Activated B cell treated with CpG ODN at 0.5 μM for 24 hours (primary cell): ENCODE results near the gene DNM2. TPM values are rescaled to one million over a fixed set of nuclear protein-coding genes. Genes with fewer than 3 reads are reported as not detected.

Source experiments
- ATAC-seq: fragments of 200-7000 bp; cut with Tn5 transposase; one replicate; pipeline ENCODE4 v1.10.0; 2021; ENCODE audit warnings: low read depth, mild to moderate bottlenecking, moderate library complexity
- CTCF ChIA-PET: fragments of 350-600 bp; sonication (Branson Sonifier 250); formaldehyde crosslinking; loops from one replicate; lab custom pipeline; 2021; ENCODE audit warnings: antibody characterized with exemption; lab: Charles Lee
- POLR2A ChIA-PET: fragments of 350-600 bp; sonication (Branson Sonifier 250); formaldehyde crosslinking; loops from one replicate; lab custom pipeline; 2021; ENCODE audit warnings: antibody characterized with exemption; lab: Charles Lee
- DNase-seq: peaks from one replicate; pipeline ENCODE4 v3.0.0; 2022
- H3K27ac Mint-ChIP-seq: one replicate; pipeline ENCODE4 v1.8.0; 2020; ENCODE audit warnings: mixed read lengths
- H3K27me3 Mint-ChIP-seq: one replicate; pipeline ENCODE4 v1.8.0; 2021; ENCODE audit warnings: mixed read lengths
- H3K36me3 Mint-ChIP-seq: one replicate; pipeline ENCODE4 v1.8.0; 2021; ENCODE audit warnings: low read depth, mixed read lengths
- H3K4me1 Mint-ChIP-seq: one replicate; pipeline ENCODE4 v1.8.0; 2021; ENCODE audit warnings: mixed read lengths
- H3K4me3 Mint-ChIP-seq: one replicate; pipeline ENCODE4 v1.8.0; 2020; ENCODE audit warnings: mild to moderate bottlenecking, mixed read lengths
- H3K9me3 Mint-ChIP-seq: one replicate; pipeline ENCODE4 v1.8.0; 2020; ENCODE audit warnings: mixed read lengths
- intact Hi-C: fragments of 100-400 bp; cut with micrococcal nuclease; formaldehyde crosslinking; loops from one replicate; pipeline ENCODE4 v1.15.1; 2024
- total RNA-seq: library from RNA; stranded (reverse); gene quantifications from 2 replicates; pipeline ENCODE4 v1.2.3, GENCODE V29; 2022
- TF ChIP-seq, protein P1 (sequence below): fragments of 200-600 bp; IDR thresholded peaks from one replicate; pipeline ENCODE4 v1.8.0; 2022; ENCODE audit warnings: antibody characterized with exemption, mild to moderate bottlenecking

The DNM2 gene
- total RNA-seq, 1 donor from 2014 or later, result 257 TPM

DNA sequence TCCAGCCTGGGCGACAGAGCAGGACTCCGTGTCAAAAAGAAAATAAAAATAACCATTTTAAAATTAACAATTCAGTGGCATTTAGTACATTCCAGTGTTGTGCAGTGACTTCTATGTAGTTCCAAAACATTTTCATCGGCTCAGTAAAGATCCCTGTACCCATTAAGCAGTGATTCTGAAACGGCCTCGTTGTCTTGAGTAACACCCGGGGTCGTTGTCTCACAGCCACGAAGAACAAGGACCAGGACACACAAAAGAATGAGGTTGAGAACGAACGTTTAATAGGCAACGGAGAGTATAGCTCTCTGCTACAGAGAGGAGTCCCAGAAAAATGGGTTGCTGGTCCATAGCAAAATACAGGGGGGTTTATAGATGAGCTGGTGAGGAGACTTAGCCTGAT lies 120.5 kb downstream of the DNM2 start:
- Mint-ChIP-seq H3K4me1 (peaks cover 18% of the 10 kb centered on the region), H3K36me3 (peaks cover 15% of the 10 kb centered on the region), H3K27me3 (no peaks in the 10 kb centered on the region), H3K4me3 (no peak overlapping the region), H3K27ac (no peak overlapping the region), H3K9me3 (peaks cover 11% of the 10 kb centered on the region)
- intact Hi-C loops, result no loop called here
- TF ChIP-seq, protein P1, sequence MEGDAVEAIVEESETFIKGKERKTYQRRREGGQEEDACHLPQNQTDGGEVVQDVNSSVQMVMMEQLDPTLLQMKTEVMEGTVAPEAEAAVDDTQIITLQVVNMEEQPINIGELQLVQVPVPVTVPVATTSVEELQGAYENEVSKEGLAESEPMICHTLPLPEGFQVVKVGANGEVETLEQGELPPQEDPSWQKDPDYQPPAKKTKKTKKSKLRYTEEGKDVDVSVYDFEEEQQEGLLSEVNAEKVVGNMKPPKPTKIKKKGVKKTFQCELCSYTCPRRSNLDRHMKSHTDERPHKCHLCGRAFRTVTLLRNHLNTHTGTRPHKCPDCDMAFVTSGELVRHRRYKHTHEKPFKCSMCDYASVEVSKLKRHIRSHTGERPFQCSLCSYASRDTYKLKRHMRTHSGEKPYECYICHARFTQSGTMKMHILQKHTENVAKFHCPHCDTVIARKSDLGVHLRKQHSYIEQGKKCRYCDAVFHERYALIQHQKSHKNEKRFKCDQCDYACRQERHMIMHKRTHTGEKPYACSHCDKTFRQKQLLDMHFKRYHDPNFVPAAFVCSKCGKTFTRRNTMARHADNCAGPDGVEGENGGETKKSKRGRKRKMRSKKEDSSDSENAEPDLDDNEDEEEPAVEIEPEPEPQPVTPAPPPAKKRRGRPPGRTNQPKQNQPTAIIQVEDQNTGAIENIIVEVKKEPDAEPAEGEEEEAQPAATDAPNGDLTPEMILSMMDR, result no peak
- ChIA-PET POLR2A (no interaction called here), CTCF (no interaction called here)
- DNase-seq (no peak), ATAC-seq (no peak)

DNA sequence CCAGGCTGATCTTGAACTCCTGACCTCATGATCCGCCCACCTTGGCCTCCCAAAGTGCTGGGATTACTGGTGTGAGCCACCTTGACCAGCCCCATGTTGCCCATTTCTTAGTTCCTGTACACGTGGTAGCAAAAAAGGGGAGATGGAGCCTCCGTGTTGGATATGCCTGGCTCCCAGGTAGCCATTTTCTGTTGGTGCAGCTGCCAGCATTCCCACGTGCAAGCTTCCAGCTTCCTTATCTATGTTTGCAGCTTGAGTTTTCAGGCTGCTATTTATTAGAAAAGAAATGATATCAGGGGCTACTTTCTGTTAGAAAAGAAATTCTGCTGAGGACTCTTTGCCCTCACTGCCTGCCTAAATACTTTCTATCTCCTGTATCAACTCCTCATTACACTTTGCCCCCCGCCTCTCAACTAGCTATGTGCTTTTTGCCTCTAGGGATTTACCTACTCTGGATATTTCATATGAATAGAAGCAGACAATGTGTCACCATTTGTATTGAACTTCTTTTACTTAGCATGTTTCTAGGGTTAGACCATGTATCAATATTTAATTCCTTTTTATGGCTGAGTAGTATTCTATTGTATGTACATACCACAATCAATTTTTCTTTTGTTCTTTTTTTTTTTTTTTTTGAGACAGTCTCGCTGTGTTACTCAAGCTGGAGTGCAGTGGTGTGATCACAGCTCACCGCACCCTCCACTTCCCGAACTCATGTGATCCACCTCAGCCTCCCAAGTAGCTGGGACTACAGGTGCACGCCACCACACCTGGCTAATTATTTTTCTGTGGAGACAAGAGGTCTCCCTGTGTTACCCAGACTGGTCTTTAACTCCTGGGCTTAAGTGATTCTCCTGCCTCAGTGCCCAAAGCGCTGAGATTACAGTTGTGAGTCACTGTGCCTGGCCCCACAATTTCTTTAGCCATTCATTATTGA lies 121.5 kb downstream of the DNM2 start:
- H3K4me3 Mint-ChIP-seq, result no peak overlapping the region
- intact Hi-C loops, result no loop called here
- DNase-seq (no peak), ATAC-seq (no peak)
- peaks cover 12% of the 10 kb centered on the region for H3K36me3 Mint-ChIP-seq
- CTCF ChIA-PET, result interaction anchor here (1.3 kb wide), 1 partner anchor 25 kb away, joined by 5 read pairs; no protein-coding TSS in a partner anchor
- peaks cover 18% of the 10 kb centered on the region for H3K4me1 Mint-ChIP-seq
- H3K9me3 Mint-ChIP-seq, result peaks cover 11% of the 10 kb centered on the region
- H3K27me3 Mint-ChIP-seq, result no peaks in the 10 kb centered on the region
- no peak overlapping the region for H3K27ac Mint-ChIP-seq
- TF ChIP-seq, protein P1, result no peak
- POLR2A ChIA-PET, result interaction anchor here (0.6 to 1.2 kb wide), 5 partner anchors 16 to 207 kb away, joined by 3 to 16 read pairs (median 4); no protein-coding TSS in a partner anchor

DNA sequence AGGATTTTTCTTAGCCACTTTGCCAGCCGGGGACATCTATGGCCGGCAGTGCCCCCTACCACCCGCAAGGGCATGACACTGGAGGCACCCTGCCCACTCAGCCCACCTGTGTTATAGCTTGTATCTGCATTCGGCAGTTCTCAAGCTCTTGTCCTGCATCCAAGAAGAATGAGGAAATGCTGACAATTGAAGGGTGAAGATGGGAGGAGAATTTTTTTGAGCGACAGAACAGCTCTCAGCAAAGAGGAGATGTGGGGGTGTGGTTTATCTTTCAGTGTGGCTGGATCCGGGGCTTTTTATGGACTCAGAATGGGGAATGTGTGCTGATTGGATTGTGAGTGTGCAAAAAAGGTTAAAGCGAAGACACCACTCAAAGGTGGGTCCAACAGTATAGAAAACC lies 124.9 kb downstream of the DNM2 start:
- POLR2A ChIA-PET, result interaction anchor here (0.6 to 0.7 kb wide), 2 partner anchors 21 to 529 kb away, joined by 3 read pairs; no protein-coding TSS in a partner anchor
- intact Hi-C loops, result no loop called here
- Mint-ChIP-seq H3K36me3 (peaks cover 3% of the 10 kb centered on the region), H3K27me3 (peaks cover 3% of the 10 kb centered on the region), H3K27ac (no peak overlapping the region), H3K4me1 (no peaks in the 10 kb centered on the region), H3K9me3 (peaks cover 9% of the 10 kb centered on the region), H3K4me3 (no peak overlapping the region)
- CTCF ChIA-PET, result no interaction called here
- ATAC-seq, result no peak
- DNase-seq, result no peak
- TF ChIP-seq, protein P1, result no peak

DNA sequence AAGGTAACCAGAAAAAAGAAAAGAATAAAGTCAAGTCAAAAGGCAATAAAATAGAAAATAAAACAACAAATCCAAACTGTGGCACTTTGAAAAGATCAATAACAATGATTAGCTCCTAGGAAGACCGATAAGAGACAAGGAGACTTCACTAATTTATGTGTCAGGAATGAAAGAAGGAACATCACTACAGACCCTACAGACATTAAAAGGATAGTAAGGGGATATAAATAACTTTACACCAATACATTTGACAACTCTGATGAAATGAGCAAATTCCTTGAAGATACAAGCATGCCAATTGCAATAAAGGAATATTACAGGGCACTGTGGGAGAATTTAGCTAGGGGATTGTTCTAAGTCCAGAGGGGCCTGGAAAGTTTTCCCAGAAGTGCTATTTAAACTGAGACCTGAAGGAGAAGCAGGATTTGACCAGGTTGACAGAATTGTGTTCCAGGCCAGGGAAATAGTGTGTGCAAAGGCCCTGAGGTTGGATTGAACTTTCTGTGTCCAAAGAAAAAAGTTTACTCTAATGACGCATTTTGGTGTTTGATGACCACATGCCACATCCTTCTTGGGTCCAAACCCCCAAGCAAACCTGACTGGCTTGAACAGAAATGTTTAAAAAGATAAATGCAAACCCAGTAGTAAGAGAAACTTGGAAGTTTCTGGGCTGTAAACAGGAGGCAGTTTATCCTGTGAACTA lies 128.8 kb downstream of the DNM2 start:
- ATAC-seq (no peak), DNase-seq (no peak)
- peaks cover 12% of the 10 kb centered on the region for H3K27me3 Mint-ChIP-seq
- POLR2A ChIA-PET, result no interaction called here
- H3K4me3 Mint-ChIP-seq, result no peak overlapping the region
- CTCF ChIA-PET, result interaction anchor here (1.0 kb wide), 1 partner anchor 18 kb away, joined by 5 read pairs; no protein-coding TSS in a partner anchor
- H3K36me3 Mint-ChIP-seq, result peaks cover 3% of the 10 kb centered on the region
- intact Hi-C loops, result no loop called here
- H3K4me1 Mint-ChIP-seq, result peaks cover 5% of the 10 kb centered on the region
- no peak overlapping the region for H3K27ac Mint-ChIP-seq
- peaks cover 6% of the 10 kb centered on the region for H3K9me3 Mint-ChIP-seq
- TF ChIP-seq, protein P1, result no peak
